Esophagus squamous epithelium (tissue), 5 donors: Measurements from ENCODE around the gene SNRPD2. TPM values are rescaled to one million over a fixed set of nuclear protein-coding genes. Genes with fewer than 3 reads are reported as not detected.
A peak's percentile ranks its signal among the peaks of the same experiment; 100 is the strongest.

Source experiments
- DNase-seq: peaks from one replicate; lab custom pipeline; 2025; lab: John Stamatoyannopoulos, UW
- H3K27ac ChIP-seq, 4 donors: fragments of 200-600 bp; sonication (generic); one replicate each; pipeline ENCODE4 v1.5.1; 2016 to 2019; ENCODE audit warnings: mild to moderate bottlenecking in 1 of 4
- H3K27me3 ChIP-seq, 4 donors: fragments of 200-600 bp; sonication (generic); 1 replicate in 3 of 4; 2 replicates in 1 of 4; pipeline versions ENCODE4 v1.5.1 to v1.6.0; 2017 to 2021; ENCODE audit warnings: antibody characterized with exemption in 1 of 4
- H3K36me3 ChIP-seq, 3 donors: fragments of 200-600 bp; sonication (generic); one replicate each; pipeline ENCODE4 v1.5.1; 2016 to 2019
- H3K4me1 ChIP-seq, 3 donors: fragments of 200-600 bp; sonication (generic); one replicate each; pipeline ENCODE4 v1.5.1; 2017 to 2019
- H3K4me3 ChIP-seq, 4 donors: fragments of 200-600 bp; sonication (generic); 1 replicate in 3 of 4; 2 replicates in 1 of 4; pipeline ENCODE4 v1.5.1; 2016 to 2019; ENCODE audit warnings: mild to moderate bottlenecking in 2 of 4, moderate library complexity in 1 of 4
- H3K9me3 ChIP-seq, 3 donors: fragments of 200-600 bp; sonication (generic); one replicate each; pipeline ENCODE4 v1.5.1; 2016 to 2019
- CTCF ChIP-seq, 6 experiments: fragments of 450-650 bp in 4 of 6; fragments of 200-600 bp in 2 of 6; sonication (generic) in 2 of 6; IDR thresholded peaks; one replicate each; pipeline ENCODE4 v1.5.1; 2016 to 2019; ENCODE audit warnings: antibody characterized with exemption in 6 of 6, mild to moderate bottlenecking in 4 of 6, moderate library complexity in 4 of 6
- POLR2A ChIP-seq, 4 donors: fragments of 450-650 bp; IDR thresholded peaks; one replicate each; pipeline ENCODE4 v1.6.1; 2017; ENCODE audit warnings: antibody characterized with exemption in 4 of 4, mild to moderate bottlenecking in 4 of 4, moderate library complexity in 3 of 4
- WGBS, 2 donors: methylation state at CpG; one replicate each; pipeline ENCODE4 v1.1.5; 2018; 5-methylcytosine and 5-hydroxymethylcytosine counted together
- intact Hi-C: fragments of 100-400 bp; cut with DNase I; formaldehyde crosslinking; loops from one replicate; pipeline ENCODE4 v1.15.0; 2022
- total RNA-seq, 4 donors: library from RNA; depleted of rRNA; stranded (reverse); fragments of >200 nt; gene quantifications; one replicate each; pipeline ENCODE4 v1.1.0, GENCODE V29; 2016
- donor health status: DM: yes; HTN: yes; CAD: no.

Gene SNRPD2
- total RNA-seq, 4 donors from 2014 or later = 131 to 240 (median 186) TPM

DNA sequence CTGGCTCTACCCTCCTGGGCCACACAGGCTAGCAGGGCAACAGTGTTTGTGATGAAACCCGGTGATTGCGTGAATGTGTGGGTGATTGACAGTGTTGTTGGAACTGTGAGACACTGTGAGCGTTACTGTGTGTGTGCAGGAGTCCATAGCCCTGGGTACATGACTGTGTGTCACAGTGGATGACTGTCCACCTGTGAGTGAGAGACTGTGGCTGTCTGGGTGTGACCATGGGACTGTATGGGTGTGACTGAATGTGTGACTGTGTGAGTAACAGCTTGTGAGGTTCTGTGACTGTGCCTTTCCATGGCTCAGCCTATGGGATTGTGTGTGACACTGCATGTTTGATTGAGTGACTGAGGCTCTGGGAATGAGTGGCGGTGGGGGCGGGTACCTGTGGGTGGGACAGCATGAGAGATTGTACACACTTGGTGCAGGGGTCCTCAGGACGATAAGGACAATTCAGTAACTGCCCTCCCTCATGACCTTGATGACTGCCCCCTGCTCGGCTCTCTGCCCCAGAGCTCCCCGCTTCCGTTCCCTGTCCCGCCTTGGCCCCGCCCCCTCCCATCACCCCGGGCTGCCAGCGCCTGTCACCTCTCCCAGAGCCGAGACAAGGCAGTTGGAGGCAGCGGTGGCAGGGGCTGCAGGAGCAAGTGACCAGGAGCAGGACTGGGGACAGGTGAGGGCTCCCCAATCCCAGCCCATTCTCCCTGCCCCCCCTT lies 24.0 kb downstream of the SNRPD2 start, which contains the start of gene GIPR:
Gene GIPR, plus strand, starts transcription at position 602 of the 722 bp plus-strand sequence. CDS start 1,300 bp downstream, outside the sequence.
- H3K27ac ChIP-seq = peak within 1 kb of the TSS; percentile 1 to 58 (median 36)
- intact Hi-C loops = no loop called here
- peaks cover 0 to 93% (median 14%) of the 10 kb centered on the region in 4 donors for H3K27me3 ChIP-seq

GRCh38 chr19:45664575-45664974 lies 27.2 kb downstream of the SNRPD2 start:
- intact Hi-C loops = no loop called here
- Histone ChIP-seq H3K9me3 (no peaks in the 10 kb centered on the region), H3K4me3 (no peak overlapping the region), H3K27me3 (peaks cover 0 to 75% (median 3%) of the 10 kb centered on the region in 4 donors), H3K36me3 (no peaks in the 10 kb centered on the region), H3K27ac (no peak overlapping the region), H3K4me1 (peaks cover 5 to 23% (median 12%) of the 10 kb centered on the region in 3 donors)
- TF ChIP-seq POLR2A (IDR thresholded peaks at IDR 0.05) (no peak), CTCF (IDR thresholded peaks at IDR 0.05) (no peak)
- WGBS, 2 donors = 71 to 76% methylated on average over 7 of the region's 7 CpGs
- no peak for DNase-seq

More for the DNA sequence above, 24.0 kb downstream of the SNRPD2 start, which contains the start of gene GIPR:
- no peak for DNase-seq
- Histone ChIP-seq H3K4me1 (peaks cover 9 to 40% (median 15%) of the 10 kb centered on the region in 3 donors), H3K9me3 (no peaks in the 10 kb centered on the region), H3K36me3 (no peaks in the 10 kb centered on the region), H3K4me3 (peak within 1 kb of the TSS; percentile 22 to 58 (median 36))
- WGBS, 2 donors = 7 to 33% methylated on average over 4 to 7 of the region's 15 CpGs
- TF ChIP-seq CTCF (IDR thresholded peaks at IDR 0.05) = no peak
- TF ChIP-seq POLR2A (IDR thresholded peaks at IDR 0.05) = no peak

- intact Hi-C loops = no loop called here
- H3K36me3 ChIP-seq = no peaks in the 10 kb centered on the region
- H3K27me3 ChIP-seq = peaks cover 0 to 74% (median 0%) of the 10 kb centered on the region in 4 donors
- no peak overlapping the region for H3K27ac ChIP-seq
- DNase-seq = no peak
- peaks cover 0 to 15% (median 4%) of the 10 kb centered on the region in 3 donors for H3K4me1 ChIP-seq
- H3K9me3 ChIP-seq = no peaks in the 10 kb centered on the region
- no peak for TF ChIP-seq CTCF (IDR thresholded peaks at IDR 0.05)
- TF ChIP-seq POLR2A (IDR thresholded peaks at IDR 0.05) = no peak
- no peak overlapping the region for H3K4me3 ChIP-seq
- WGBS, 2 donors = 82 to 93% methylated on average over 1 of the region's 1 CpG
Observed at GRCh38 chr19:45663800-45664199, 28.0 kb downstream of the SNRPD2 start.

- Histone ChIP-seq H3K4me1 (no peaks in the 10 kb centered on the region), H3K36me3 (no peaks in the 10 kb centered on the region), H3K27me3 (peaks cover 0 to 44% (median 0%) of the 10 kb centered on the region in 4 donors), H3K27ac (no peak overlapping the region), H3K9me3 (no peaks in the 10 kb centered on the region), H3K4me3 (no peak overlapping the region)
- no peak for TF ChIP-seq CTCF (IDR thresholded peaks at IDR 0.05)
- TF ChIP-seq POLR2A (IDR thresholded peaks at IDR 0.05) = no peak
- intact Hi-C loops = no loop called here
- no peak for DNase-seq
- WGBS, 2 donors = 33 to 41% methylated on average over 6 to 8 of the region's 8 CpGs
Observed at GRCh38 chr19:45660636-45661035, 31.1 kb downstream of the SNRPD2 start.

DNA sequence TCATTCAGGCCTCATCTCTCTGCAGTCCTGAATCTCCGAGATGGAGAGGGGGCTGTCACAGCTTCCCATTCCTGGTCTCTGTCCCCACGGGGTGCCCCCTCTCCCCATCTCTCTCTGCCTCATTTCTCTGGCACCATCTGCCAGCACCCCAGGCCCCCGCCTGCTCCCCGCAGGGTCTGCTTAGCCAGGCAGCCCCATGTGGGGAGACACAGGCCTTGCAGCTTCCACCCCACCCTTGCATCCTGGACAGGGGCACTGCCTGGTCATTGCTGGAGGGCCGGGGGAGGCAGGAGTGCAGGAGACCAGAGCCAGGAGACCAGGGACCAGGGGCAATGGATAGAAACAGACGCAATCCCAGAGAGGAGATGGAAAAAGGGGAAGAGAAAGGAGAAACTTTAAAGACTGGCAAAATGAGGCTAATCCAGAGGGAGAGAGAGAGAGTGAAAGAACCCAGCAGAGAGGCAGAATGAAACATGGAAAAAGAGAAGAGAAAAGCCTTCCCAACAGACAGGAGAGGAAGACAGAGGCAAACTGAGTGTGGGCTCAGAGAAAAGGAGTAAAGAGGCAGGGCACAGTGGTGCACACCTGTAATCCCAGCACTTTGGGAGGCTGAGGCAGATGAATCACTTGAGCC lies 32.5 kb downstream of the SNRPD2 start:
- no peak overlapping the region for H3K27ac ChIP-seq
- H3K4me3 ChIP-seq = no peak overlapping the region
- H3K9me3 ChIP-seq = no peaks in the 10 kb centered on the region
- TF ChIP-seq CTCF (IDR thresholded peaks at IDR 0.05) (no peak), POLR2A (IDR thresholded peaks at IDR 0.05) (no peak)
- no peak for DNase-seq
- intact Hi-C loops = no loop called here
- WGBS, 2 donors = 53 to 72% methylated on average over 3 of the region's 6 CpGs
- peaks cover 0 to 37% (median 0%) of the 10 kb centered on the region in 4 donors for H3K27me3 ChIP-seq
- no peaks in the 10 kb centered on the region for H3K4me1 ChIP-seq
- no peaks in the 10 kb centered on the region for H3K36me3 ChIP-seq
